CD14-positive monocyte (primary cell): ENCODE results near the gene IQCN. TPM values are rescaled to one million over a fixed set of nuclear protein-coding genes. Genes with fewer than 3 reads are reported as not detected.

ENCODE experiments used
- DNase-seq, 3 donors: peaks; one replicate each; pipeline ENCODE4 v3.0.0-alpha.2; 2011 to 2022
- H2AFZ ChIP-seq: 2 replicates; pipeline ENCODE4 v1.6.0; 2012; ENCODE audit warnings: mild to moderate bottlenecking, low read depth, low read length, inconsistent platforms; ENCODE audit not compliant: insufficient read depth, poor library complexity, severe bottlenecking
- H3K27ac ChIP-seq, 2 donors: 1 replicate in 1 of 2; 2 replicates in 1 of 2; pipeline ENCODE4 v1.5.1; 2012 to 2013; ENCODE audit warnings: low read length in 2 of 2, control low read depth in 1 of 2, inconsistent platforms in 1 of 2, low read depth in 1 of 2, mild to moderate bottlenecking in 1 of 2
- H3K27me3 ChIP-seq, 2 donors: one replicate each; pipeline versions ENCODE4 v1.6.0 to v1.6.1; 2011 to 2013; ENCODE audit warnings: low read length in 2 of 2; ENCODE audit not compliant: control insufficient read depth in 2 of 2, insufficient read depth in 2 of 2
- H3K36me3 ChIP-seq, 2 donors: replicated peaks in 1 of 2; 1 replicate in 1 of 2; 2 replicates in 1 of 2; pipeline versions ENCODE4 v1.5.1 to v1.6.1; 2012 to 2013; ENCODE audit warnings: low read length in 2 of 2, control low read depth in 1 of 2, inconsistent platforms in 1 of 2, mild to moderate bottlenecking in 1 of 2; ENCODE audit not compliant: insufficient read depth in 2 of 2, control insufficient read depth in 1 of 2
- H3K4me1 ChIP-seq, 2 donors: 1 replicate in 1 of 2; 2 replicates in 1 of 2; pipeline versions ENCODE4 v1.5.1 to v1.6.1; 2012 to 2013; ENCODE audit warnings: low read length in 2 of 2, control low read depth in 1 of 2, inconsistent platforms in 1 of 2, mild to moderate bottlenecking in 1 of 2, moderate library complexity in 1 of 2; ENCODE audit not compliant: insufficient read depth in 2 of 2, control insufficient read depth in 1 of 2
- H3K4me2 ChIP-seq: replicated peaks from 2 replicates; pipeline ENCODE3; 2012; ENCODE audit warnings: low read length, moderate library complexity, mild to moderate bottlenecking; ENCODE audit not compliant: poor library complexity, severe bottlenecking; ENCODE audit errors: extremely low read depth
- H3K4me3 ChIP-seq, 3 experiments: fragments of 200-600 bp in 1 of 3; sonication (generic) in 1 of 3; replicated peaks in 1 of 3; 1 replicate in 2 of 3; 2 replicates in 1 of 3; pipeline ENCODE4 v1.5.1; 2011 to 2013; ENCODE audit warnings: low read length in 3 of 3, mild to moderate bottlenecking in 3 of 3, control low read depth in 2 of 3, low read depth in 2 of 3, inconsistent platforms in 1 of 3, moderate library complexity in 1 of 3
- H3K79me2 ChIP-seq: 2 replicates; pipeline ENCODE4 v1.6.0; 2012; ENCODE audit warnings: mild to moderate bottlenecking, control low read depth, inconsistent platforms, low read length, moderate library complexity; ENCODE audit not compliant: insufficient read depth
- H3K9ac ChIP-seq: 2 replicates; pipeline ENCODE4 v1.6.0; 2017; ENCODE audit warnings: low read length, mild to moderate bottlenecking; ENCODE audit not compliant: insufficient read depth, poor library complexity, severe bottlenecking
- H3K9me3 ChIP-seq, 2 donors: replicated peaks in 1 of 2; 1 replicate in 1 of 2; 2 replicates in 1 of 2; pipeline versions ENCODE4 v1.5.1 to v1.6.1; 2012 to 2013; ENCODE audit warnings: low read length in 2 of 2, control low read depth in 1 of 2; ENCODE audit not compliant: control insufficient read depth in 1 of 2, insufficient read depth in 1 of 2
- H4K20me1 ChIP-seq: 2 replicates; pipeline ENCODE4 v1.6.0; 2012; ENCODE audit warnings: mild to moderate bottlenecking, low read length, control low read depth, moderate library complexity; ENCODE audit not compliant: insufficient read depth
- H3K27ac Mint-ChIP-seq, 7 donors: one replicate each; pipeline ENCODE4 v1.8.0; 2020; ENCODE audit warnings: mild to moderate bottlenecking in 7 of 7, mixed read lengths in 7 of 7, moderate library complexity in 6 of 7, inconsistent platforms in 2 of 7
- H3K27me3 Mint-ChIP-seq, 3 donors: one replicate each; pipeline ENCODE4 v1.8.0; 2021 to 2022; ENCODE audit warnings: low read depth in 3 of 3, mild to moderate bottlenecking in 3 of 3, mixed read lengths in 3 of 3, moderate library complexity in 3 of 3, inconsistent platforms in 1 of 3
- H3K36me3 Mint-ChIP-seq, 2 donors: one replicate each; pipeline ENCODE4 v1.8.0; 2020; ENCODE audit warnings: mixed read lengths in 2 of 2, inconsistent platforms in 1 of 2, mild to moderate bottlenecking in 1 of 2
- H3K4me1 Mint-ChIP-seq: one replicate; pipeline ENCODE4 v1.8.0; 2020; ENCODE audit warnings: mild to moderate bottlenecking, mixed read lengths
- H3K4me3 Mint-ChIP-seq, 2 donors: one replicate each; pipeline ENCODE4 v1.8.0; 2020; ENCODE audit warnings: mild to moderate bottlenecking in 2 of 2, mixed read lengths in 2 of 2, moderate library complexity in 1 of 2
- H3K9me3 Mint-ChIP-seq, 7 donors: one replicate each; pipeline ENCODE4 v1.8.0; 2020 to 2022; ENCODE audit warnings: mixed read lengths in 7 of 7, mild to moderate bottlenecking in 6 of 7, moderate library complexity in 6 of 7, inconsistent platforms in 2 of 7
- WGBS: methylation state at CpG from one replicate; pipeline ENCODE4 v1.1.5; 2013; ENCODE audit warnings: missing lambda C conversion rate; ENCODE audit not compliant: insufficient coverage; 5-methylcytosine and 5-hydroxymethylcytosine counted together
- intact Hi-C, 2 donors: fragments of 100-400 bp; cut with micrococcal nuclease; formaldehyde crosslinking; loops; one replicate each; pipeline versions ENCODE4 v1.15.0 to v1.15.1; 2023
- polyA plus RNA-seq, 3 donors: library from polyadenylated mRNA; depleted of rRNA in 1 of 3; unstranded in 2 of 3; stranded (reverse) in 1 of 3; fragments of 300-500 nt in 2 of 3; fragments of >200 nt in 1 of 3; fragmentation: Illumina TruSeq in 2 of 3; gene quantifications; 1 replicate in 2 of 3; 2 replicates in 1 of 3; pipeline ENCODE4 v1.2.3, GENCODE V29; 2012 to 2021
- TF ChIP-seq, protein P1 (sequence below): fragments of 200-600 bp; IDR thresholded peaks from one replicate; pipeline ENCODE4 v1.8.0; 2022; ENCODE audit warnings: antibody characterized with exemption, mild to moderate bottlenecking

The IQCN gene
- polyA plus RNA-seq, 3 donors = 6.9 TPM; not detected in 2

DNA sequence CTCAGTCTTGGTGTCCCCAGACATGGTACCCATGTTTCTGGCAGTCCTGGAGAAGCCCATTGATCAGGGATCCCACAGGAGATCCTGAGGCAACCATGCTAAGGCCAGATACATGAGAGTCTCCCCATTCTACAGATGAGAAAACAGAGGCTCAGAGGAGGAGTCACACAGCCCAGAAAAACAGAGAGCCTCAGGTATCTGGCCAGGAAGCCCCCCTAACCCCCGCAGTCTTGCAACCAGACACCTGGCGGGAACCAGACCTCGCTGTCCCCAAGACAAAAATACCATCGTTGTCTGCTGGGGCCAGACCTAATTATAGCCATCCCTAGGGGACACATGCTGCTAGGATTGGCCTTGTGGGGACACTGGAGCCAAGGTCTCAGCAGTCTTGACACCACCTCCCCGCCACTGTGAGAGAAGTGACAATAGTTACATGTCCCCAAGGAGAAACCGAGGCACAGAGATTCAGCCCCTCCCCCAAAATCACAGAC is 46.4 kb downstream of the IQCN start:
- peaks cover 0 to 7% of the 10 kb centered on the region in 2 donors for H3K9me3 ChIP-seq
- DNase-seq = no peak
- H3K27ac Mint-ChIP-seq = no peak overlapping the region
- TF ChIP-seq, protein P1, sequence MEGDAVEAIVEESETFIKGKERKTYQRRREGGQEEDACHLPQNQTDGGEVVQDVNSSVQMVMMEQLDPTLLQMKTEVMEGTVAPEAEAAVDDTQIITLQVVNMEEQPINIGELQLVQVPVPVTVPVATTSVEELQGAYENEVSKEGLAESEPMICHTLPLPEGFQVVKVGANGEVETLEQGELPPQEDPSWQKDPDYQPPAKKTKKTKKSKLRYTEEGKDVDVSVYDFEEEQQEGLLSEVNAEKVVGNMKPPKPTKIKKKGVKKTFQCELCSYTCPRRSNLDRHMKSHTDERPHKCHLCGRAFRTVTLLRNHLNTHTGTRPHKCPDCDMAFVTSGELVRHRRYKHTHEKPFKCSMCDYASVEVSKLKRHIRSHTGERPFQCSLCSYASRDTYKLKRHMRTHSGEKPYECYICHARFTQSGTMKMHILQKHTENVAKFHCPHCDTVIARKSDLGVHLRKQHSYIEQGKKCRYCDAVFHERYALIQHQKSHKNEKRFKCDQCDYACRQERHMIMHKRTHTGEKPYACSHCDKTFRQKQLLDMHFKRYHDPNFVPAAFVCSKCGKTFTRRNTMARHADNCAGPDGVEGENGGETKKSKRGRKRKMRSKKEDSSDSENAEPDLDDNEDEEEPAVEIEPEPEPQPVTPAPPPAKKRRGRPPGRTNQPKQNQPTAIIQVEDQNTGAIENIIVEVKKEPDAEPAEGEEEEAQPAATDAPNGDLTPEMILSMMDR = no peak
- peaks cover 14 to 33% of the 10 kb centered on the region in 2 donors for H3K4me1 ChIP-seq
- H3K36me3 ChIP-seq = no peaks in the 10 kb centered on the region
- intact Hi-C loops = no loop called here
- peaks cover 0 to 17% (median 8%) of the 10 kb centered on the region in 7 donors for H3K9me3 Mint-ChIP-seq
- H3K4me1 Mint-ChIP-seq = peaks cover 31% of the 10 kb centered on the region
- peaks cover 25 to 59% of the 10 kb centered on the region in 2 donors for H3K27me3 ChIP-seq
- H3K4me3 Mint-ChIP-seq = peak overlapping the region in 1 of 2 donors; percentile 21
- no peak overlapping the region for H3K4me2 ChIP-seq
- no peak overlapping the region for H3K4me3 ChIP-seq
- H3K36me3 Mint-ChIP-seq = peaks cover 0 to 6% of the 10 kb centered on the region in 2 donors
- no peak overlapping the region for H3K9ac ChIP-seq
- H3K79me2 ChIP-seq = no peaks in the 10 kb centered on the region
- no peaks in the 10 kb centered on the region for H4K20me1 ChIP-seq
- no peak overlapping the region for H3K27ac ChIP-seq
- H3K27me3 Mint-ChIP-seq = peaks cover 45 to 71% (median 70%) of the 10 kb centered on the region in 3 donors
- H2AFZ ChIP-seq = no peak overlapping the region
- WGBS = 83% methylated on average over 4 of the region's 6 CpGs

DNA sequence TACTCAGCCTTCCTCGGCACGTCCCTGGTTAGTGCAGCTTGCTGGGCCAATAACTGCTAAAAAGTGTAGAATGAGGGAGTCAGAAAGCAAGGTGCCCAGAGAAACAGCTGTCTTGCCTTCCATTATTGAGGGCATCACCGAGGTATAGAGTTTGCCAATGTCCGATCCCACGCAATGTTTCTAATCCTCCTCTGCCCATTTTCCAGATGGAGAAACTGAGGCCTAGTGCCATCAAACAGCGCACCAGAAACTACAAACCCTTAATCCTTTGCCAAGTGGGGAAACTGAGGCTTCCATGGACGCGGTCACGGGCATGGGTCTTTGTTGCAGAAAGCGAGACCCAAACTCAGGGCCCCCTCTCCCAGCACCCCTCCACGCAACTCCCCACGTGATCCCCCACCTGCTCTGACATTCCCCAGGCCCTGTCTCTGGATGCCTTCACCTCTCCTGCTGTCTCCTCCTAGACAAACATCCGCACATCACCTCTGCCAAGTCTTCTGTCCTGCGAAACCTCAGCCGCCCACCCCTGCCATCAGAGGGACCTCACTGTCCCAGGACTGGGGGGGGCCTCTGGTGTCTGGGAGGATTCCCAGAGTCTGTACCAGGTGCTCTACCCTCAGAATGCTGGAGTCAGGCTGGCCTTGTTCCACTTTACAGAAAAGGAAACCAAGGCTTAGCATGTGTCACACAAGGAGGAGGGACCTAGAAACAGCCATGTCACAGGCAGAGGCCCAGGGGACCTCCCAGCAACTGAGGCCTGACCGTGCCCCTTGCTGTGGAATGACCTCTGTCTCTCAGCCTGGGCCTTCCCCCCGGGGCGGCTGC is 47.1 kb downstream of the IQCN start:
- WGBS = 93% methylated on average over 16 of the region's 18 CpGs
- peak overlapping the region in 1 of 2 donors; percentile 95 for H3K4me3 Mint-ChIP-seq

More for the DNA sequence above, 47.1 kb downstream of the IQCN start:
- H3K4me3 ChIP-seq = no peak overlapping the region
- H3K27me3 Mint-ChIP-seq = peaks cover 43 to 70% (median 67%) of the 10 kb centered on the region in 3 donors
- H3K9me3 ChIP-seq = peaks cover 0 to 4% of the 10 kb centered on the region in 2 donors
- H3K27me3 ChIP-seq = peaks cover 21 to 53% of the 10 kb centered on the region in 2 donors
- no peak overlapping the region for H2AFZ ChIP-seq
- H3K27ac Mint-ChIP-seq = no peak overlapping the region
- peaks cover 0 to 13% (median 5%) of the 10 kb centered on the region in 7 donors for H3K9me3 Mint-ChIP-seq
- H3K4me2 ChIP-seq = no peak overlapping the region
- intact Hi-C loops = no loop called here
- no peaks in the 10 kb centered on the region for H3K79me2 ChIP-seq
- no peaks in the 10 kb centered on the region for H4K20me1 ChIP-seq
- no peaks in the 10 kb centered on the region for H3K36me3 ChIP-seq
- peaks cover 0 to 6% of the 10 kb centered on the region in 2 donors for H3K36me3 Mint-ChIP-seq
- H3K4me1 Mint-ChIP-seq = peaks cover 28% of the 10 kb centered on the region
- TF ChIP-seq, protein P1 = no peak
- no peak overlapping the region for H3K9ac ChIP-seq
- no peak for DNase-seq
- H3K27ac ChIP-seq = no peak overlapping the region
- peaks cover 14 to 33% of the 10 kb centered on the region in 2 donors for H3K4me1 ChIP-seq
